HL-60 (cell line): ENCODE results near the gene KLK2.

ENCODE experiments used
- POLR2AphosphoS5 ChIP-seq: IDR thresholded peaks from 2 replicates; pipeline ENCODE4 v1.6.1; 2012; ENCODE audit warnings: low read depth
- TF ChIP-seq, protein P1 (sequence below): IDR thresholded peaks from one replicate; pipeline ENCODE4 v1.5.1; 2011; ENCODE audit warnings: low read length, control low read depth, inconsistent platforms; ENCODE audit not compliant: insufficient read depth
- TF ChIP-seq, protein P2 (sequence below): IDR thresholded peaks from 2 replicates; pipeline ENCODE4 v1.6.1; 2012; ENCODE audit warnings: low read depth; ENCODE audit not compliant: insufficient replicate concordance

DNA sequence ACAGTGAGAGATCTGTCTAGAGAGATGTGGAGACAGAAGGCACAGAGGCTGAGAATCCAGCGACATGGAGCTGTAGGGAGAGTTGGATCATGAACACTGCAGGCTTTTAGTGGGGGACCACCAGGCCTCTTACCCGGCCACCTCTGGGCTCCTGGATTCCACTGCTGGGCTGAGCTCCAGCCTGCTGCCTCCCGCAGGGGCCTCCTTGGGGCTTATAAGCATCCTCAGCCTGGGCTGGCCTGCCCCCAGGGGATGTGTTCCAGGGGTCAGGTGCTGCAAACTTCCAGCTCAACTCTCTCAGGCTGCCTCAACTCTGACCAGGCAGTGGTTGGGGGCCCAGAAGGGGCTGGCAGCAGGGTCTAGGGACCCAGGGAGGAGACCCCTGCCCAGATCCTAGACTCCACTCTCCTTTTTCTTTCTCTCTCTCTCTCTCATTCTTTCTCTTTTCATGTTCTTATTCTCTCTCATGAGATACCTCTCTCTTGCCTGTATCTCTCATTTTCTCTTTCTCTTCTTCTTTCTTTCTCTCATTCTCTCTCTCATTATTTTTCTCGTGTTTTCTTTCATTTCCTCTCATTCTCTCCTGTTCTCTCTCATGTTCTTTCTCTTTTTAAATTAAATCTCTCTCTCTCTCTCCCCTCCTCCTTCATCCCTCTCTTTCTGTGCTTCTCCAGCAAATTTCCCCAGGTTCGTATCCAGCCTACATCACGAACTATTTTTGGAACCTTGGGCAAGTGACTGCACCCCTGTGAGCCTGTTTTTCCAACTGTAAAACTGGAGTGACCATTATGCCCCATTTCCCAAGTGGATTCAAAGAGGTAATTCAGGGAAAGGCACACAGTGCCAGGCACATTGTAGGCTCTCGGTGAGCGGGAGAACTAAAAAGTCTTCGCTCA lies 38.2 kb downstream of the KLK2 start, which contains the start of gene KLK4:
- TF ChIP-seq, protein P1, sequence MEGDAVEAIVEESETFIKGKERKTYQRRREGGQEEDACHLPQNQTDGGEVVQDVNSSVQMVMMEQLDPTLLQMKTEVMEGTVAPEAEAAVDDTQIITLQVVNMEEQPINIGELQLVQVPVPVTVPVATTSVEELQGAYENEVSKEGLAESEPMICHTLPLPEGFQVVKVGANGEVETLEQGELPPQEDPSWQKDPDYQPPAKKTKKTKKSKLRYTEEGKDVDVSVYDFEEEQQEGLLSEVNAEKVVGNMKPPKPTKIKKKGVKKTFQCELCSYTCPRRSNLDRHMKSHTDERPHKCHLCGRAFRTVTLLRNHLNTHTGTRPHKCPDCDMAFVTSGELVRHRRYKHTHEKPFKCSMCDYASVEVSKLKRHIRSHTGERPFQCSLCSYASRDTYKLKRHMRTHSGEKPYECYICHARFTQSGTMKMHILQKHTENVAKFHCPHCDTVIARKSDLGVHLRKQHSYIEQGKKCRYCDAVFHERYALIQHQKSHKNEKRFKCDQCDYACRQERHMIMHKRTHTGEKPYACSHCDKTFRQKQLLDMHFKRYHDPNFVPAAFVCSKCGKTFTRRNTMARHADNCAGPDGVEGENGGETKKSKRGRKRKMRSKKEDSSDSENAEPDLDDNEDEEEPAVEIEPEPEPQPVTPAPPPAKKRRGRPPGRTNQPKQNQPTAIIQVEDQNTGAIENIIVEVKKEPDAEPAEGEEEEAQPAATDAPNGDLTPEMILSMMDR: no peak
- TF ChIP-seq POLR2AphosphoS5: no peak
- TF ChIP-seq, protein P2, sequence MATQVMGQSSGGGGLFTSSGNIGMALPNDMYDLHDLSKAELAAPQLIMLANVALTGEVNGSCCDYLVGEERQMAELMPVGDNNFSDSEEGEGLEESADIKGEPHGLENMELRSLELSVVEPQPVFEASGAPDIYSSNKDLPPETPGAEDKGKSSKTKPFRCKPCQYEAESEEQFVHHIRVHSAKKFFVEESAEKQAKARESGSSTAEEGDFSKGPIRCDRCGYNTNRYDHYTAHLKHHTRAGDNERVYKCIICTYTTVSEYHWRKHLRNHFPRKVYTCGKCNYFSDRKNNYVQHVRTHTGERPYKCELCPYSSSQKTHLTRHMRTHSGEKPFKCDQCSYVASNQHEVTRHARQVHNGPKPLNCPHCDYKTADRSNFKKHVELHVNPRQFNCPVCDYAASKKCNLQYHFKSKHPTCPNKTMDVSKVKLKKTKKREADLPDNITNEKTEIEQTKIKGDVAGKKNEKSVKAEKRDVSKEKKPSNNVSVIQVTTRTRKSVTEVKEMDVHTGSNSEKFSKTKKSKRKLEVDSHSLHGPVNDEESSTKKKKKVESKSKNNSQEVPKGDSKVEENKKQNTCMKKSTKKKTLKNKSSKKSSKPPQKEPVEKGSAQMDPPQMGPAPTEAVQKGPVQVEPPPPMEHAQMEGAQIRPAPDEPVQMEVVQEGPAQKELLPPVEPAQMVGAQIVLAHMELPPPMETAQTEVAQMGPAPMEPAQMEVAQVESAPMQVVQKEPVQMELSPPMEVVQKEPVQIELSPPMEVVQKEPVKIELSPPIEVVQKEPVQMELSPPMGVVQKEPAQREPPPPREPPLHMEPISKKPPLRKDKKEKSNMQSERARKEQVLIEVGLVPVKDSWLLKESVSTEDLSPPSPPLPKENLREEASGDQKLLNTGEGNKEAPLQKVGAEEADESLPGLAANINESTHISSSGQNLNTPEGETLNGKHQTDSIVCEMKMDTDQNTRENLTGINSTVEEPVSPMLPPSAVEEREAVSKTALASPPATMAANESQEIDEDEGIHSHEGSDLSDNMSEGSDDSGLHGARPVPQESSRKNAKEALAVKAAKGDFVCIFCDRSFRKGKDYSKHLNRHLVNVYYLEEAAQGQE: no peak
